Keratinocyte (primary cell): ENCODE results near the gene TNS3.

Source experiments
- EZH2 ChIP-seq: IDR thresholded peaks from one replicate; pipeline ENCODE4 v1.6.1; 2012; ENCODE audit warnings: inconsistent platforms, mild to moderate bottlenecking, low read length, moderate library complexity
- TF ChIP-seq, protein P1 (sequence below), 3 experiments: IDR thresholded peaks in 1 of 3; conservative IDR thresholded peaks in 1 of 3; optimal IDR thresholded peaks in 1 of 3; 2 replicates in 2 of 3; 3 replicates in 1 of 3; pipeline versions ENCODE3 to v1.5.1; 2011; ENCODE audit warnings: low read length in 3 of 3, mild to moderate bottlenecking in 3 of 3, moderate library complexity in 2 of 3, control low read depth in 1 of 3, inconsistent platforms in 1 of 3; ENCODE audit not compliant: insufficient read depth in 2 of 3; ENCODE audit errors: extremely low read depth in 1 of 3

DNA sequence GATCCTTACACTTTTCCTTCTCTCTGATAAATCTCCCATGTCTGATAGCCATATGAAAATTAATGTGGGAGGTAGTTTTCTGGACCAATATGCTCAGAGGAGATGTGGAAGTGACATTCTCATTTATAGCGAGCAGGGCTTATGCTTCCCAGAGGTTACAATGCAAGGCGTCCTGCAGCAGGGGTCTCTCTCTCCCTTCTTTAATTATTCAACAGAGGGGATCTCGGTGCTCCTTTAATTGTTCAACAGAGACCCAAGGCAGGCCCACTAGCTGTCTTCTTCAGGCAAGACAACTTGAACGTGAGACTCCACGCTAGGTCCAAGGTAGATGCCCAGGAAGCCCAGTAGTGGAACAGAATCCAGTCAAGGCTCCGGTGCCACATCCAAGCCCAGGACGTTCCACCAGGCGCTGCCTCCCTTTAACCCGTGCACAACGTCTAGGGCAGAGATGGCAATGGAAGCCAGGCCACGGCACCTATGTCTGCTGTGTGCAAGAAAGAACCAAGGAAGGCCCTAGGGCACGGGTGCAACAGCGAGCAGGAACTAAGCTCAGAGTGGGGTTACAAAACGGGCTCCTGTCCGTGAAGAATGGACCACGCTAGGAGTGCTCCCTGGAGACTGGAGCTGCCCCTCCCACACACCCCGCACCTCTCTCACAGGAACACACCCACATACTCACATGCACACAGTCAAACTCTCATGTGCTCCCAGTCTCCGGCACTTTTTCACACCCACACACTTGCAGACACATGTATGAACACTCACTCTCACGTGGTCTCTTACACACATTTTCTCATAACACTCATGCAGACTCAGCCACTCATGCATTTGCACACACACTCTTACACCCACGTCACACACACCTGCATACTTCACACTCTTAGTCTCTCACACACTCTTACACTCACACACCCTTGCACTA is 230.4 kb downstream of the TNS3 start:
- TF ChIP-seq, protein P1, sequence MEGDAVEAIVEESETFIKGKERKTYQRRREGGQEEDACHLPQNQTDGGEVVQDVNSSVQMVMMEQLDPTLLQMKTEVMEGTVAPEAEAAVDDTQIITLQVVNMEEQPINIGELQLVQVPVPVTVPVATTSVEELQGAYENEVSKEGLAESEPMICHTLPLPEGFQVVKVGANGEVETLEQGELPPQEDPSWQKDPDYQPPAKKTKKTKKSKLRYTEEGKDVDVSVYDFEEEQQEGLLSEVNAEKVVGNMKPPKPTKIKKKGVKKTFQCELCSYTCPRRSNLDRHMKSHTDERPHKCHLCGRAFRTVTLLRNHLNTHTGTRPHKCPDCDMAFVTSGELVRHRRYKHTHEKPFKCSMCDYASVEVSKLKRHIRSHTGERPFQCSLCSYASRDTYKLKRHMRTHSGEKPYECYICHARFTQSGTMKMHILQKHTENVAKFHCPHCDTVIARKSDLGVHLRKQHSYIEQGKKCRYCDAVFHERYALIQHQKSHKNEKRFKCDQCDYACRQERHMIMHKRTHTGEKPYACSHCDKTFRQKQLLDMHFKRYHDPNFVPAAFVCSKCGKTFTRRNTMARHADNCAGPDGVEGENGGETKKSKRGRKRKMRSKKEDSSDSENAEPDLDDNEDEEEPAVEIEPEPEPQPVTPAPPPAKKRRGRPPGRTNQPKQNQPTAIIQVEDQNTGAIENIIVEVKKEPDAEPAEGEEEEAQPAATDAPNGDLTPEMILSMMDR (optimal IDR thresholded peaks at IDR 0.05 in 1 of 3, IDR thresholded peaks at IDR 0.05 in 1 of 3, conservative IDR thresholded peaks at IDR 0.05 in 1 of 3; ENCODE audit: extremely low read depth in 1 of 3, insufficient read depth in 2 of 3, low read length in 3 of 3): no peak
- TF ChIP-seq EZH2: no peak
